Measurements from ENCODE around the gene TMED6. TPM values are rescaled to one million over a fixed set of nuclear protein-coding genes. Genes with fewer than 3 reads are reported as not detected.

Gene TMED6
- total RNA-seq, 1 experiment from 2014 or later, result 0.91 TPM

- Histone ChIP-seq H4K20me1 (ENCODE audit: insufficient read depth) (no peaks in the 10 kb centered on the region), H3K9ac (ENCODE audit: low read length) (no peak overlapping the region), H3K27me3 (ENCODE audit: insufficient read depth, low read length) (no peaks in the 10 kb centered on the region), H3K4me2 (ENCODE audit: low read length) (no peak overlapping the region), H3K79me2 (ENCODE audit: insufficient read depth, low read length) (peaks cover 30% of the 10 kb centered on the region), H3K27ac (ENCODE audit: low read depth, low read length) (no peak overlapping the region), H3K36me3 (ENCODE audit: control insufficient read depth in 1 of 2, insufficient read depth in 2 of 2, low read length in 2 of 2) (peaks cover 8% of the 10 kb centered on the region in 2 experiments; a peak in 3 of 4 replicates), H3K9me2 (ENCODE audit: insufficient read depth) (no peaks in the 10 kb centered on the region), H2AFZ (ENCODE audit: low read depth, low read length, poor library complexity, severe bottlenecking) (no peak overlapping the region), H3K4me3 (replicated peaks in 1 of 2; ENCODE audit: low read depth in 1 of 2, low read length in 2 of 2) (no peak overlapping the region), H3K4me1 (ENCODE audit: control insufficient read depth in 1 of 2, insufficient read depth in 2 of 2, low read length in 2 of 2) (peaks cover 6 to 14% of the 10 kb centered on the region in 2 experiments), H3K9me3 (ENCODE audit: control insufficient read depth in 1 of 2, insufficient read depth in 1 of 2, low read depth in 1 of 2, low read length in 2 of 2) (no peaks in the 10 kb centered on the region)
- intact Hi-C loops (cut with micrococcal nuclease), result no loop called here
- RAD21 ChIA-PET (ENCODE audit: low non-redundant PET in 1 of 2, low total read pairs in 2 of 2, uncharacterized antibody in 2 of 2, unreplicated experiment in 2 of 2), result no interaction called here
- DNase-seq (ENCODE audit: low read depth, low spot score) (no peak), ATAC-seq (no peak)
- CTCF ChIA-PET, result no interaction called here
- POLR2A ChIA-PET, result interaction anchor here (0.6 kb wide), 1 partner anchor 178 kb away, joined by 3 read pairs; no protein-coding TSS in a partner anchor
- TF ChIP-seq SIN3A (IDR thresholded peaks at IDR 0.05; ENCODE audit: low read depth), result no peak
- TF ChIP-seq, protein P1, sequence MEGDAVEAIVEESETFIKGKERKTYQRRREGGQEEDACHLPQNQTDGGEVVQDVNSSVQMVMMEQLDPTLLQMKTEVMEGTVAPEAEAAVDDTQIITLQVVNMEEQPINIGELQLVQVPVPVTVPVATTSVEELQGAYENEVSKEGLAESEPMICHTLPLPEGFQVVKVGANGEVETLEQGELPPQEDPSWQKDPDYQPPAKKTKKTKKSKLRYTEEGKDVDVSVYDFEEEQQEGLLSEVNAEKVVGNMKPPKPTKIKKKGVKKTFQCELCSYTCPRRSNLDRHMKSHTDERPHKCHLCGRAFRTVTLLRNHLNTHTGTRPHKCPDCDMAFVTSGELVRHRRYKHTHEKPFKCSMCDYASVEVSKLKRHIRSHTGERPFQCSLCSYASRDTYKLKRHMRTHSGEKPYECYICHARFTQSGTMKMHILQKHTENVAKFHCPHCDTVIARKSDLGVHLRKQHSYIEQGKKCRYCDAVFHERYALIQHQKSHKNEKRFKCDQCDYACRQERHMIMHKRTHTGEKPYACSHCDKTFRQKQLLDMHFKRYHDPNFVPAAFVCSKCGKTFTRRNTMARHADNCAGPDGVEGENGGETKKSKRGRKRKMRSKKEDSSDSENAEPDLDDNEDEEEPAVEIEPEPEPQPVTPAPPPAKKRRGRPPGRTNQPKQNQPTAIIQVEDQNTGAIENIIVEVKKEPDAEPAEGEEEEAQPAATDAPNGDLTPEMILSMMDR (IDR thresholded peaks at IDR 0.05 in 2 of 3, conservative IDR thresholded peaks at IDR 0.05 in 1 of 3; ENCODE audit: borderline replicate concordance in 1 of 3, insufficient read depth in 1 of 3, low read depth in 2 of 3, low read length in 2 of 3), result no peak
- no peak for TF ChIP-seq FOSL1 (IDR thresholded peaks at IDR 0.05; ENCODE audit: low read depth)
- TF ChIP-seq ZBTB33 (IDR thresholded peaks at IDR 0.05; ENCODE audit: extremely low read depth, insufficient replicate concordance, low read length), result no peak
- TF ChIP-seq EZH2phosphoT487 (IDR thresholded peaks at IDR 0.05; ENCODE audit: borderline replicate concordance), result no peak
- no peak for TF ChIP-seq EGR1 (IDR thresholded peaks at IDR 0.05; ENCODE audit: low read depth)
- TF ChIP-seq JUND (IDR thresholded peaks at IDR 0.05), result no peak
- no peak for TF ChIP-seq RAD21 (IDR thresholded peaks at IDR 0.05; ENCODE audit: low read depth)
- no peak for TF ChIP-seq EZH2 (IDR thresholded peaks at IDR 0.05)
- no peak for TF ChIP-seq POLR2A (IDR thresholded peaks at IDR 0.05; ENCODE audit: borderline replicate concordance, extremely low read depth, insufficient read depth, insufficient read length)
- TF ChIP-seq MAX (IDR thresholded peaks at IDR 0.05), result no peak
- no peak for TF ChIP-seq CBX3 (IDR thresholded peaks at IDR 0.05; ENCODE audit: low read depth)
- TF ChIP-seq YY1 (IDR thresholded peaks at IDR 0.05; ENCODE audit: extremely low read depth, insufficient replicate concordance, low read depth, low read length), result no peak
- TF ChIP-seq, protein P2, sequence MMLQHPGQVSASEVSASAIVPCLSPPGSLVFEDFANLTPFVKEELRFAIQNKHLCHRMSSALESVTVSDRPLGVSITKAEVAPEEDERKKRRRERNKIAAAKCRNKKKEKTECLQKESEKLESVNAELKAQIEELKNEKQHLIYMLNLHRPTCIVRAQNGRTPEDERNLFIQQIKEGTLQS (IDR thresholded peaks at IDR 0.05), result no peak
- no TSS peak for BruUV-seq (replicated peaks)
These were observed 42.3 kb downstream of the TMED6 start for GRCh38 chr16:69309316-69309715.
